ENCODE data around the gene DDAH2.

The DDAH2 gene

DNA sequence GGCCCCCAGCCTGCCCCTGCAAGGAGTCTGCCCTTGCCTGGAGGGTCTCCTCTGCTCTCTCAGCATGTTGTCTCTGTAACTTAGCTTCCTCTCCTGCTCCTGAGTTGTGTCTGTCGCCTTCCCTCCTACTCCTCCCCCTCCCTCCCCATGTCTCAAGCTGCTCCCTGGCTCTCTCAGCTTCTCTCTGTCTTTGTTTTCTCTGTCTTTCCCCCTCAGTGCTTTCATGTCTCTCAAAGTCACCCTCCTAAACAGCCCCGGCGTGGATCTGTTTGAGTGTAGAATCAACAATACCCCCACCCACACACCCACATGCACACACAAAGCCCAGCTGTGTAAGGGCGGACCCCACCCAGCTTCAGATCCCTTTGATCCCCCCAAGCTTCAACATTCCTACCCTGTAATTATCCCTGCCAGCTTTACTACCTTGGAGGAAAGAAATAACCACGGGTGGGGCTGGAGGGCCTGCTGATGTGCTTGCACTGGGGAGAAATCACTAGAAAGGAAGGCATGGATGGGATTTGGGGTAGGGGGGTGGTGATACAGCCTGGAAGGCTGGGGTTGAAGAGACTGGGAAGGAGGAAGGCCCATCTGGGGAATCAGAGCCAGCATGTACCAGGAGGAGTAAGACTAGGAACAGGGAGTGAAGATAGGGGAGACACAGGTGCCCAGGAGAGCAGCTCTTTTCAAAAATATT, 15.0 kb downstream of the DDAH2 start (continued):
- TF ChIP-seq, protein P1, sequence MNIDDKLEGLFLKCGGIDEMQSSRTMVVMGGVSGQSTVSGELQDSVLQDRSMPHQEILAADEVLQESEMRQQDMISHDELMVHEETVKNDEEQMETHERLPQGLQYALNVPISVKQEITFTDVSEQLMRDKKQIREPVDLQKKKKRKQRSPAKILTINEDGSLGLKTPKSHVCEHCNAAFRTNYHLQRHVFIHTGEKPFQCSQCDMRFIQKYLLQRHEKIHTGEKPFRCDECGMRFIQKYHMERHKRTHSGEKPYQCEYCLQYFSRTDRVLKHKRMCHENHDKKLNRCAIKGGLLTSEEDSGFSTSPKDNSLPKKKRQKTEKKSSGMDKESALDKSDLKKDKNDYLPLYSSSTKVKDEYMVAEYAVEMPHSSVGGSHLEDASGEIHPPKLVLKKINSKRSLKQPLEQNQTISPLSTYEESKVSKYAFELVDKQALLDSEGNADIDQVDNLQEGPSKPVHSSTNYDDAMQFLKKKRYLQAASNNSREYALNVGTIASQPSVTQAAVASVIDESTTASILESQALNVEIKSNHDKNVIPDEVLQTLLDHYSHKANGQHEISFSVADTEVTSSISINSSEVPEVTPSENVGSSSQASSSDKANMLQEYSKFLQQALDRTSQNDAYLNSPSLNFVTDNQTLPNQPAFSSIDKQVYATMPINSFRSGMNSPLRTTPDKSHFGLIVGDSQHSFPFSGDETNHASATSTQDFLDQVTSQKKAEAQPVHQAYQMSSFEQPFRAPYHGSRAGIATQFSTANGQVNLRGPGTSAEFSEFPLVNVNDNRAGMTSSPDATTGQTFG (tag by site-specific recombination; IDR thresholded peaks at IDR 0.05; ENCODE audit: borderline replicate concordance), result no peak
- peak; percentile 26; the same call in 1 of the 2 replicates for TF ChIP-seq ZBTB20 (tag by site-specific recombination; IDR thresholded peaks at IDR 0.05)
- peak; percentile 73 for TF ChIP-seq ZNF341 (tag by site-specific recombination; IDR thresholded peaks at IDR 0.05; ENCODE audit: low read depth)
- peak; percentile 67; the same call in 1 of the 2 replicates for TF ChIP-seq TCF7L2 (IDR thresholded peaks at IDR 0.05; ENCODE audit: borderline replicate concordance, low read depth, low read length)
- peak; percentile 50; the same call in 1 of the 2 replicates for TF ChIP-seq ZFP69B (tag by site-specific recombination; IDR thresholded peaks at IDR 0.05)
- no peak for TF ChIP-seq ZNF133 (tag by site-specific recombination; IDR thresholded peaks at IDR 0.05)
- peak; percentile 99 for TF ChIP-seq ZIC2 (tag by site-specific recombination; IDR thresholded peaks at IDR 0.05)
- TF ChIP-seq, protein P2, sequence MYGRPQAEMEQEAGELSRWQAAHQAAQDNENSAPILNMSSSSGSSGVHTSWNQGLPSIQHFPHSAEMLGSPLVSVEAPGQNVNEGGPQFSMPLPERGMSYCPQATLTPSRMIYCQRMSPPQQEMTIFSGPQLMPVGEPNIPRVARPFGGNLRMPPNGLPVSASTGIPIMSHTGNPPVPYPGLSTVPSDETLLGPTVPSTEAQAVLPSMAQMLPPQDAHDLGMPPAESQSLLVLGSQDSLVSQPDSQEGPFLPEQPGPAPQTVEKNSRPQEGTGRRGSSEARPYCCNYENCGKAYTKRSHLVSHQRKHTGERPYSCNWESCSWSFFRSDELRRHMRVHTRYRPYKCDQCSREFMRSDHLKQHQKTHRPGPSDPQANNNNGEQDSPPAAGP (tag by site-specific recombination; IDR thresholded peaks at IDR 0.05), result peak; percentile 96
- peak; percentile 48 for TF ChIP-seq ZBTB17 (tag by site-specific recombination; IDR thresholded peaks at IDR 0.05)
- TF ChIP-seq GLIS1 (tag by site-specific recombination; IDR thresholded peaks at IDR 0.05), result peak; percentile 91
- no peak for TF ChIP-seq SCRT1 (tag by site-specific recombination; IDR thresholded peaks at IDR 0.05; ENCODE audit: borderline replicate concordance)
- TF ChIP-seq KLF10 (tag by site-specific recombination; IDR thresholded peaks at IDR 0.05), result no peak
- TF ChIP-seq, protein P3, sequence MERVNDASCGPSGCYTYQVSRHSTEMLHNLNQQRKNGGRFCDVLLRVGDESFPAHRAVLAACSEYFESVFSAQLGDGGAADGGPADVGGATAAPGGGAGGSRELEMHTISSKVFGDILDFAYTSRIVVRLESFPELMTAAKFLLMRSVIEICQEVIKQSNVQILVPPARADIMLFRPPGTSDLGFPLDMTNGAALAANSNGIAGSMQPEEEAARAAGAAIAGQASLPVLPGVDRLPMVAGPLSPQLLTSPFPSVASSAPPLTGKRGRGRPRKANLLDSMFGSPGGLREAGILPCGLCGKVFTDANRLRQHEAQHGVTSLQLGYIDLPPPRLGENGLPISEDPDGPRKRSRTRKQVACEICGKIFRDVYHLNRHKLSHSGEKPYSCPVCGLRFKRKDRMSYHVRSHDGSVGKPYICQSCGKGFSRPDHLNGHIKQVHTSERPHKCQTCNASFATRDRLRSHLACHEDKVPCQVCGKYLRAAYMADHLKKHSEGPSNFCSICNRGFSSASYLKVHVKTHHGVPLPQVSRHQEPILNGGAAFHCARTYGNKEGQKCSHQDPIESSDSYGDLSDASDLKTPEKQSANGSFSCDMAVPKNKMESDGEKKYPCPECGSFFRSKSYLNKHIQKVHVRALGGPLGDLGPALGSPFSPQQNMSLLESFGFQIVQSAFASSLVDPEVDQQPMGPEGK (tag by site-specific recombination; IDR thresholded peaks at IDR 0.05), result peak; percentile 63; the same call in 1 of the 2 replicates
- TF ChIP-seq, protein P4, sequence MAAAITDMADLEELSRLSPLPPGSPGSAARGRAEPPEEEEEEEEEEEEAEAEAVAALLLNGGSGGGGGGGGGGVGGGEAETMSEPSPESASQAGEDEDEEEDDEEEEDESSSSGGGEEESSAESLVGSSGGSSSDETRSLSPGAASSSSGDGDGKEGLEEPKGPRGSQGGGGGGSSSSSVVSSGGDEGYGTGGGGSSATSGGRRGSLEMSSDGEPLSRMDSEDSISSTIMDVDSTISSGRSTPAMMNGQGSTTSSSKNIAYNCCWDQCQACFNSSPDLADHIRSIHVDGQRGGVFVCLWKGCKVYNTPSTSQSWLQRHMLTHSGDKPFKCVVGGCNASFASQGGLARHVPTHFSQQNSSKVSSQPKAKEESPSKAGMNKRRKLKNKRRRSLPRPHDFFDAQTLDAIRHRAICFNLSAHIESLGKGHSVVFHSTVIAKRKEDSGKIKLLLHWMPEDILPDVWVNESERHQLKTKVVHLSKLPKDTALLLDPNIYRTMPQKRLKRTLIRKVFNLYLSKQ (tag by site-specific recombination; IDR thresholded peaks at IDR 0.05; ENCODE audit: borderline replicate concordance), result no peak
- peak; percentile 99 for TF ChIP-seq EGR2 (tag by site-specific recombination; IDR thresholded peaks at IDR 0.05; ENCODE audit: low read depth)
- TF ChIP-seq GFI1B (tag by site-specific recombination; IDR thresholded peaks at IDR 0.05), result no peak
- TF ChIP-seq ZFHX2 (tag by site-specific recombination; conservative IDR thresholded peaks at IDR 0.05), result peak; percentile 99
- TF ChIP-seq ZNF624 (tag by site-specific recombination; IDR thresholded peaks at IDR 0.05), result no peak
- TF ChIP-seq SP7 (tag by site-specific recombination; IDR thresholded peaks at IDR 0.05), result peak; percentile 99
- TF ChIP-seq, protein P5, sequence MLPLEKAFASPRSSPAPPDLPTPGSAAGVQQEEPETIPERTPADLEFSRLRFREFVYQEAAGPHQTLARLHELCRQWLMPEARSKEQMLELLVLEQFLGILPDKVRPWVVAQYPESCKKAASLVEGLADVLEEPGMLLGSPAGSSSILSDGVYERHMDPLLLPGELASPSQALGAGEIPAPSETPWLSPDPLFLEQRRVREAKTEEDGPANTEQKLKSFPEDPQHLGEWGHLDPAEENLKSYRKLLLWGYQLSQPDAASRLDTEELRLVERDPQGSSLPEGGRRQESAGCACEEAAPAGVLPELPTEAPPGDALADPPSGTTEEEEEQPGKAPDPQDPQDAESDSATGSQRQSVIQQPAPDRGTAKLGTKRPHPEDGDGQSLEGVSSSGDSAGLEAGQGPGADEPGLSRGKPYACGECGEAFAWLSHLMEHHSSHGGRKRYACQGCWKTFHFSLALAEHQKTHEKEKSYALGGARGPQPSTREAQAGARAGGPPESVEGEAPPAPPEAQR (tag by site-specific recombination; IDR thresholded peaks at IDR 0.05), result no peak
- no peak for TF ChIP-seq SP3 (tag by site-specific recombination; IDR thresholded peaks at IDR 0.05)
- TF ChIP-seq, protein P6, sequence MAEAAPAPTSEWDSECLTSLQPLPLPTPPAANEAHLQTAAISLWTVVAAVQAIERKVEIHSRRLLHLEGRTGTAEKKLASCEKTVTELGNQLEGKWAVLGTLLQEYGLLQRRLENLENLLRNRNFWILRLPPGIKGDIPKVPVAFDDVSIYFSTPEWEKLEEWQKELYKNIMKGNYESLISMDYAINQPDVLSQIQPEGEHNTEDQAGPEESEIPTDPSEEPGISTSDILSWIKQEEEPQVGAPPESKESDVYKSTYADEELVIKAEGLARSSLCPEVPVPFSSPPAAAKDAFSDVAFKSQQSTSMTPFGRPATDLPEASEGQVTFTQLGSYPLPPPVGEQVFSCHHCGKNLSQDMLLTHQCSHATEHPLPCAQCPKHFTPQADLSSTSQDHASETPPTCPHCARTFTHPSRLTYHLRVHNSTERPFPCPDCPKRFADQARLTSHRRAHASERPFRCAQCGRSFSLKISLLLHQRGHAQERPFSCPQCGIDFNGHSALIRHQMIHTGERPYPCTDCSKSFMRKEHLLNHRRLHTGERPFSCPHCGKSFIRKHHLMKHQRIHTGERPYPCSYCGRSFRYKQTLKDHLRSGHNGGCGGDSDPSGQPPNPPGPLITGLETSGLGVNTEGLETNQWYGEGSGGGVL (tag by site-specific recombination; IDR thresholded peaks at IDR 0.05), result peak; percentile 98
- no peak for TF ChIP-seq SETDB1 (IDR thresholded peaks at IDR 0.05; ENCODE audit: insufficient read length, low read length)
- peak; percentile 84 for TF ChIP-seq MZF1 (tag by site-specific recombination; IDR thresholded peaks at IDR 0.05; ENCODE audit: borderline replicate concordance)
- TF ChIP-seq, protein P7, sequence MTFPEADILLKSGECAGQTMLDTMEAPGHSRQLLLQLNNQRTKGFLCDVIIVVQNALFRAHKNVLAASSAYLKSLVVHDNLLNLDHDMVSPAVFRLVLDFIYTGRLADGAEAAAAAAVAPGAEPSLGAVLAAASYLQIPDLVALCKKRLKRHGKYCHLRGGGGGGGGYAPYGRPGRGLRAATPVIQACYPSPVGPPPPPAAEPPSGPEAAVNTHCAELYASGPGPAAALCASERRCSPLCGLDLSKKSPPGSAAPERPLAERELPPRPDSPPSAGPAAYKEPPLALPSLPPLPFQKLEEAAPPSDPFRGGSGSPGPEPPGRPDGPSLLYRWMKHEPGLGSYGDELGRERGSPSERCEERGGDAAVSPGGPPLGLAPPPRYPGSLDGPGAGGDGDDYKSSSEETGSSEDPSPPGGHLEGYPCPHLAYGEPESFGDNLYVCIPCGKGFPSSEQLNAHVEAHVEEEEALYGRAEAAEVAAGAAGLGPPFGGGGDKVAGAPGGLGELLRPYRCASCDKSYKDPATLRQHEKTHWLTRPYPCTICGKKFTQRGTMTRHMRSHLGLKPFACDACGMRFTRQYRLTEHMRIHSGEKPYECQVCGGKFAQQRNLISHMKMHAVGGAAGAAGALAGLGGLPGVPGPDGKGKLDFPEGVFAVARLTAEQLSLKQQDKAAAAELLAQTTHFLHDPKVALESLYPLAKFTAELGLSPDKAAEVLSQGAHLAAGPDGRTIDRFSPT (tag by site-specific recombination; IDR thresholded peaks at IDR 0.05), result no peak
- peak; percentile 89 for TF ChIP-seq PRDM1 (tag by site-specific recombination; IDR thresholded peaks at IDR 0.05)
- peak; percentile 39; the same call in 1 of the 2 replicates for TF ChIP-seq ZNF600 (tag by site-specific recombination; IDR thresholded peaks at IDR 0.05)

Data from HEK293 (cell line).